Endometrial microvascular endothelial cells (primary cell): ENCODE results near the gene MAGOH. TPM values are rescaled to one million over a fixed set of nuclear protein-coding genes. Genes with fewer than 3 reads are reported as not detected.

Experiments used
- in situ Hi-C: cut with HindIII; loops from 2 replicates; pipeline ENCODE4 v1.10.0; 2017; ENCODE audit warnings: low sequenced_read_pairs, low pct_unique_long_range_greater_than_20kb; ENCODE audit errors: inconsistent ontology term
- total RNA-seq: library from RNA; depleted of rRNA; stranded (reverse); fragments of >200 nt; gene quantifications from one replicate; pipeline ENCODE4 v1.2.3, GENCODE V29; 2015; ENCODE audit errors: inconsistent ontology term

MAGOH gene
- total RNA-seq, 1 donor from 2014 or later: 50.3 TPM

- in situ Hi-C loops: no loop called here
These were observed 34.0 kb upstream of the MAGOH start for GRCh38 chr1:53272349-53272748.

DNA sequence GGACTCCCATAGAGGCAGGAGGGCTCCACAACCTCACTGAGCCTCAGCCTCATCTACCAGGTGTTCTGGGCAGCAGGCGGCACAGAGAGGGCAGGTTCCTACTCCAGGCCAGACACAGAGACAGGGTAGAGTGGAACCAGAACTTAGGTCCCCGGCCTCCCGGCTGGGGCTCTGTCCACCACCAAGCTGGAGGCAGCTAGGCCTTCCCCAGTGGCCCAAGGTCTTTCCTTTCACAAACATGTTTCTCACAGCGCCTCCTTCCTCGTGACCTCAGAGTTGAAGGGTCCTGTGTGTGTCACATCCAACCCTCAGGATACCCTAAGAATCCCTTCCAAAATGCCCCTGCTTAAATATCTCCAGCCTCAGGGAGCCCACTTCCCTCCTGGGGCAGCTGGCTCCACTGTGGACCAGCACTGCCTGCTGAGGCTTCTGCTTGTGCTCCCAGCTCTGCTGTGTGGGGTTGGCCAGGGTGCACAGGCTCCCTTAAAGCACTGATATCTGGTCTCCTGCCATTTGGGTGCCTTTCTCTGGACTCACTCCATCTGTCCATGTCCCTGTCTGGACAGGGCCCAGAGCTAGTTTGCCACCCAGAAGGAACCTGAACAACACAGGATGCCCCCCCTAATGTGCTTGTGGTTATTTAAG lies 33.2 kb upstream of the MAGOH start:
- in situ Hi-C loops: no loop called here

GRCh38 chr1:53270873-53271272 lies 32.6 kb upstream of the MAGOH start:
- in situ Hi-C loops: no loop called here

- in situ Hi-C loops: no loop called here
These were observed 31.8 kb upstream of the MAGOH start for GRCh38 chr1:53270107-53270506.

- in situ Hi-C loops: no loop called here
These were observed 29.4 kb upstream of the MAGOH start for GRCh38 chr1:53267761-53268160.

DNA sequence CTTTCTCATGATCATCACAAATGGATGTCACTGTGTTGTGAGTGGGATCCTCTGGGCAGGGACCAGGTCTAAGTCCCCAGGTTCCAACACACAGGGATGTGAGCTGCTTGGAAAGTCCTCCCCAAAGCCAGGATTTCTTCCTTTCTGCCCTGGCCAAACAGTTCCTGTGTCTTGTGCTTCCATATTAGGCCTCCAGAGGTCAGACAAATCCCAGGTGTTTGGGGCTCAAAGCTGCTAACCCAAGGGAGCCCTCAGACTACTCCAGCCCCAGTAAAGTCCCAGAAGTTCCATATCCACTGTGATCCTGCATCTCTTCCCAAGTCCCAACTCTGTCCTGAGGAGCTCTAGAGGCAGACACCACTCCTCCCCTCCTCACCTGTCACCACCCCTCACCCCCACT lies 27.7 kb upstream of the MAGOH start:
- in situ Hi-C loops: no loop called here

- in situ Hi-C loops: no loop called here
These were observed 27.3 kb upstream of the MAGOH start for GRCh38 chr1:53265581-53265980.

GRCh38 chr1:53264048-53264447 lies 25.7 kb upstream of the MAGOH start:
- in situ Hi-C loops: no loop called here

DNA sequence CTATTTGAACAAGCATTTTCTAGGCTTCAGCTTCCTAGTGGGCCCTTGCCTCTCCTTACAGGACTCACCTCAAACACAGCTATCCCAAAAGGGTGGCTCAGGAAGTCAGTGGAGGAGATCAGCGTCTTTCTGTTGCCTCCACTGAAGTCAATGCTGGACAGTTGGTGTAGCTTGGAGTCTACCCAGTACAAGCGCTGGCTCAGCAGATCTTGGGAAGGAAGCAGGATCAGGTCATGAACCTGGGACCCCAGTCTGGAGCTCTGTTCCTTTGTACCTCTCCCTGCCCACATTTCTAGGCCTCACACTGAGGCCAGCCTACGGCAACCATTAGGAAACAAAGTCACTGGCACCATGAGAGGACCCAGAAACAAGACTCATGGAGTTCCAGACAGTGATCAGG lies 23.7 kb upstream of the MAGOH start:
- in situ Hi-C loops: no loop called here

- in situ Hi-C loops: no loop called here
These were observed 22.4 kb upstream of the MAGOH start for GRCh38 chr1:53260631-53261247.

GRCh38 chr1:53259932-53260331 lies 21.6 kb upstream of the MAGOH start:
- in situ Hi-C loops: no loop called here

DNA sequence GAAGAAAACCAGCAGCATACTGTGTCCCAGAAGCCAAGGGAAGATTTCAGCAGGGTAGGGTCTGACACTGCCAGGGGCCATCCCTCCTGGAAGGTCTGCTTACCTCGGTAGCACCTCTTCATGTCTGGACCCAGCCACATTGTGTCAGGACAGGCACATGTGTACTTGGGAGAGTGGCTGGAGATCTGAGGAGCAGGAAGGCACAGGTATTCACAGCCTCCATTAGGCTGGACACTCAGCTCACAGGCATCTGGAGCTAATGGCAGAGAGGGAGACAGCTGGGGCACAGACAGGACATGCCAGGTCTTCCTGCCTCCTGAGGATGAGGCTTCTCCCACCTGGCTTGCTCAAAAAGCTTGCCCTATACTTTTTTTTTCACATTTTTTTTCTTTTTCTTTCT lies 19.9 kb upstream of the MAGOH start:
- in situ Hi-C loops: no loop called here

DNA sequence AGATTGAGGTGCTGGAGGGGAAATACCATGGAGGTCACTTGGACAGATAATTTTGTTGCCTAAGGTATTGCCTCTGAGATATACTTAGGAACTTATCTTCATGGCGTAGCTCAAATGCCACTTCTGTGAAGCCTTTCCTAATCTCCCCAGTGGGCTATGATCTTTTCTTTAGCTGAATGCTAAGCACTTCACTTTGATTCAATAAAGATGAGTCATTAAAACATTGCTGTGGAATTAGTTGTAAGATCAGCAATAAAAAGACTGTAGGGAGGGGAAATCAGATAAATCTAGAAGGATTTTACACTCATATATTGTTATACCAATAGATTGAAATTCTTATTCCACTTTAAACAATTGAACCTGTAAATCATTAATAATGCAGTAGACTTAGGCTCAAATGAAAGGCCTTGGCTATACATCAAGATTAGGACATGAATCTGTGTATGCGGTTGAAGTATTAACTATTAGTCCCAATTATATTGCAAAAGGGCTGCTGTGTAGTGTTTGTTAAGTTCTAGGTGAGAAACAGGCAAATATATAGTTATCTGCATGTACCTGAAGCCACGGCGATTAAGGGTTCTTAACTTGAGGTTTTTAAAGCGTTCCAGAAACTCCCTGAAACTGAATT lies 19.2 kb upstream of the MAGOH start:
- in situ Hi-C loops: no loop called here

DNA sequence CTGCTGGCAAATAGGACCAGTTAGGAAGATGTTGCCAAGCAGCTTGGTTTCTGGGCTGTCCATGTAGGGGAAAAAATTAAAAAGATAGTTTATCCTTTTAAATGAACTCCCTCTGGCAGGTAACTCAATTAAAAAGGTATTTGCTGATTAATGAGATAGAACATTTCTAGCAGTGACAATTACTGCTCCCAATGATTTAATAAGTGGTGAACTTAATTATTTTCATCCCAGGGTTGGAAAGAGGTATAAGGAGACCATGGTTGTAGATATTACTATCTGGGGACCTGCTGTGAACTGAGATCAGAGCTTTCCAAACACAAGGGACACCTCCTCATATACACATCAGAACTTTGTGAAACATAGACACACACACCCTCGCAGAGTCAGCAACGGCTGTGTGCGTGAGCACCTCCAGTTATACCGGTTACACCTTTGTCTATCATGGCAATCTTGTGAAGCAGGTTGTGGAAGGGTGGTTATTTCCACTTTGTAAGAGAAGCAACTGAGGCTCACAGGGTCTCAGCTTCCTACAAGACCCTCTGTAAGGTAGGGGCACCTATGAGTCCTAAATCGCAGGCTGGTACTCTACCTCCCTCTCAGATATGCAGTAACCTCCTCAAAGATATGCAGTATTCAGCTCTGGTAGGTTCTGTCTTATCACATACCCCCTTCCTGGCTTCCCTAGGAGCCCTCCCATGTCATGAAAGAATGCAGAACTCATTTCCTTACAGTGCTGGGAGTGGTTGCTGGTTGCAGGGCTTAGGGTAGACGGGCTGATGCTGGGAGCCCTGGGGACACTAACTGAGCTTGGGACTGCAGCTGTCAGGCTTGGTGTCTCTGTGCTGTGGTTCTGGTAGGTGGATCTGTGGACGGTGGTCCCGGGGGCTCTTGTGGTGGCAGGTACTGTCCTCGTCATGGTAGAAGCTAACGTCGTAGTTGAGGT lies 18.5 kb upstream of the MAGOH start:
- in situ Hi-C loops: no loop called here

- in situ Hi-C loops: no loop called here
These were observed 16.7 kb upstream of the MAGOH start for GRCh38 chr1:53255031-53255430.

GRCh38 chr1:53254011-53254640 lies 15.8 kb upstream of the MAGOH start:
- in situ Hi-C loops: no loop called here

- in situ Hi-C loops: no loop called here
These were observed 12.0 kb upstream of the MAGOH start for GRCh38 chr1:53250325-53250724.

- in situ Hi-C loops: no loop called here
These were observed 11.4 kb upstream of the MAGOH start for GRCh38 chr1:53249706-53250105.
